ENCODE data around the gene PLVAP. TPM values are rescaled to one million over a fixed set of nuclear protein-coding genes. Genes with fewer than 3 reads are reported as not detected.
A peak's percentile ranks its signal among the peaks of the same experiment; 100 is the strongest.

PLVAP gene
- total and polyA plus RNA-seq, 9 of the 15 experiments (the other 6 are each of a cell fraction or from before 2014, with no cell fraction given): 0.09 to 0.84 (median 0.51) TPM; not detected in 4

DNA sequence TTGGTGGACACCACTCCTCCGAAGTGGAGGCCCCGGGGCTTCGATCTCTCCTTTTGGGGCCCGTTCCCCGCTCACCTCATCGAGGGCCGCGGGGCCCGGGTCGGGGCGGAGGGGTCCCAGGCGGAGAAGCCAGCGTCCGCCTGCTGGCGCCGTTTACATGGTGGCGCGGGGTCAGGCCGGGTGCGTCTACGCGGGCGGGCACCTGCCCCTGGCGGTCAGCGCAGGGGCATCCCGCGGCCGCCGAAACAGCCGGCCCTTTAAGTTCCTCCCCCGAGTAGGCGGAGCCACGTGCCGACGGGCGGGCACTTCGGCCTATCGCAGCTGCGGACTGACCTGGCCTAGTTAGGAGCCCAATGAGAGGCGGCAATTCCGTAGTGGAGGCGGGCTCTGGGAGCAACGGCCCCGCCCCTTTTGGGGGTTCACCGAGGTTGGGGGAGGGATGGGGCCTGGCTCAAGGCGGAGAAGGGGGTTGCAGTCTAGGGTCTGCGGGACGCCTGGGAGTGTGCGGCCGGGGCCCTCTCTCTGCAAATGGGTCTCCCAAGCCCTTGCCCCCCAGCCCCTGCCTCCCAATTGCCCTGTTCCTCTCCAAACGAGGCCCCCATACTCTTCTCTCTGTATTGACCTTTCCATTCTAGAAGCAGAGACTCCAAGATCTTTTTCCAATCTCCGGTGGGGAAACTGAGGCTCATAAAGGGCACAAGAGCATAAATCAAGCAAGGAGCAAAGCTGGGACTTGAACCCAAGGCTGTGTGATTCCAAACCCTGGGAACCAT lies 73.8 kb downstream of the PLVAP start, which contains the start of gene ABHD8 (continued):
- peak; percentile 74 for TF ChIP-seq CREB1 (IDR thresholded peaks at IDR 0.05)
- peak; percentile 92 for TF ChIP-seq CREB1 (CRISPR knock-in tag; IDR thresholded peaks at IDR 0.05)
- peak; percentile 62; the same call in 1 of the 2 replicates for TF ChIP-seq MYNN (IDR thresholded peaks at IDR 0.05)
- no peak for TF ChIP-seq MYNN (CRISPR knock-in tag; IDR thresholded peaks at IDR 0.05)
- TF ChIP-seq SUPT5H (IDR thresholded peaks at IDR 0.05): 0 out of 2 replicates have a peak, but pooled peaks have one; percentile 48
- TF ChIP-seq ZFP91 (CRISPR knock-in tag; IDR thresholded peaks at IDR 0.05): peak; percentile 94
- TF ChIP-seq ZNF316 (IDR thresholded peaks at IDR 0.05): no peak
- TF ChIP-seq, protein P1, sequence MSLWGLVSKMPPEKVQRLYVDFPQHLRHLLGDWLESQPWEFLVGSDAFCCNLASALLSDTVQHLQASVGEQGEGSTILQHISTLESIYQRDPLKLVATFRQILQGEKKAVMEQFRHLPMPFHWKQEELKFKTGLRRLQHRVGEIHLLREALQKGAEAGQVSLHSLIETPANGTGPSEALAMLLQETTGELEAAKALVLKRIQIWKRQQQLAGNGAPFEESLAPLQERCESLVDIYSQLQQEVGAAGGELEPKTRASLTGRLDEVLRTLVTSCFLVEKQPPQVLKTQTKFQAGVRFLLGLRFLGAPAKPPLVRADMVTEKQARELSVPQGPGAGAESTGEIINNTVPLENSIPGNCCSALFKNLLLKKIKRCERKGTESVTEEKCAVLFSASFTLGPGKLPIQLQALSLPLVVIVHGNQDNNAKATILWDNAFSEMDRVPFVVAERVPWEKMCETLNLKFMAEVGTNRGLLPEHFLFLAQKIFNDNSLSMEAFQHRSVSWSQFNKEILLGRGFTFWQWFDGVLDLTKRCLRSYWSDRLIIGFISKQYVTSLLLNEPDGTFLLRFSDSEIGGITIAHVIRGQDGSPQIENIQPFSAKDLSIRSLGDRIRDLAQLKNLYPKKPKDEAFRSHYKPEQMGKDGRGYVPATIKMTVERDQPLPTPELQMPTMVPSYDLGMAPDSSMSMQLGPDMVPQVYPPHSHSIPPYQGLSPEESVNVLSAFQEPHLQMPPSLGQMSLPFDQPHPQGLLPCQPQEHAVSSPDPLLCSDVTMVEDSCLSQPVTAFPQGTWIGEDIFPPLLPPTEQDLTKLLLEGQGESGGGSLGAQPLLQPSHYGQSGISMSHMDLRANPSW (CRISPR knock-in tag; IDR thresholded peaks at IDR 0.05): 0 out of 2 replicates have a peak, but pooled peaks have one; percentile 35
- 0 out of 2 replicates have a peak, but pooled peaks have one; percentile 11 for TF ChIP-seq JUN (IDR thresholded peaks at IDR 0.05; ENCODE audit: borderline replicate concordance, low read depth, low read length)
- TF ChIP-seq JUN (CRISPR knock-in tag; IDR thresholded peaks at IDR 0.05; ENCODE audit: borderline replicate concordance): no peak
- peak; percentile 72; the same call in 1 of the 2 replicates for TF ChIP-seq PHF8 (IDR thresholded peaks at IDR 0.05; ENCODE audit: borderline replicate concordance, low read length)
- peak; percentile 48; the same call in 1 of the 2 replicates for TF ChIP-seq ZBTB1 (CRISPR knock-in tag; IDR thresholded peaks at IDR 0.05; ENCODE audit: borderline replicate concordance, low read depth)
- no peak for TF ChIP-seq ZNF717 (CRISPR knock-in tag; IDR thresholded peaks at IDR 0.05)
- no peak for TF ChIP-seq ZNF512 (tag; IDR thresholded peaks at IDR 0.05)
- 0 out of 2 replicates have a peak, but pooled peaks have one; percentile 45 for TF ChIP-seq LCOR (CRISPR knock-in tag; IDR thresholded peaks at IDR 0.05)
- no peak for TF ChIP-seq TAF15 (IDR thresholded peaks at IDR 0.05; ENCODE audit: low read depth, low read length)
- TF ChIP-seq KDM2B (CRISPR knock-in tag; IDR thresholded peaks at IDR 0.05): peak; percentile 83; the same call in 1 of the 2 replicates
- peak; percentile 38; the same call in 1 of the 2 replicates for TF ChIP-seq FOXM1 (IDR thresholded peaks at IDR 0.05; ENCODE audit: low read depth)
- TF ChIP-seq FOXM1 (CRISPR knock-in tag; IDR thresholded peaks at IDR 0.05; ENCODE audit: low read depth): no peak
- peak; percentile 70 for TF ChIP-seq ATF7 (IDR thresholded peaks at IDR 0.05)
- TF ChIP-seq CEBPG (CRISPR knock-in tag; IDR thresholded peaks at IDR 0.05): 0 out of 2 replicates have a peak, but pooled peaks have one; percentile 28
- TF ChIP-seq CEBPG (tag; conservative IDR thresholded peaks at IDR 0.05 in 1 of 2, IDR thresholded peaks at IDR 0.05 in 1 of 2): no peak
- TF ChIP-seq YY1 (IDR thresholded peaks at IDR 0.05; ENCODE audit: borderline replicate concordance in 1 of 3, control insufficient read depth in 1 of 3, extremely low read depth in 1 of 3, insufficient read depth in 3 of 3, insufficient read length in 1 of 3, insufficient replicate concordance in 2 of 3, low read depth in 1 of 3, low read length in 2 of 3): peak in 2 of 3 experiments; percentile 53 to 63

Measured in K562 (cell line).